SH-SY5Y (cell line): ENCODE measurements around the gene HNRNPAB.

ENCODE experiments used
- GATA2 ChIP-seq: IDR thresholded peaks from 2 replicates; pipeline ENCODE4 v1.6.1; 2011; ENCODE audit warnings: mild to moderate bottlenecking, low read depth, low read length
- GATA3 ChIP-seq: IDR thresholded peaks from 2 replicates; pipeline ENCODE4 v1.6.1; 2011; ENCODE audit warnings: low read depth, mild to moderate bottlenecking, low read length, moderate library complexity

- no peak for TF ChIP-seq GATA3
- TF ChIP-seq GATA2, result no peak
Observed at GRCh38 chr5:178249191-178249989, 45.1 kb downstream of the HNRNPAB start.
